ENCODE measurements around the gene SLIT3. TPM values are rescaled to one million over a fixed set of nuclear protein-coding genes. Genes with fewer than 3 reads are reported as not detected.

The SLIT3 gene
- total RNA-seq, 2 donors from 2014 or later: 6.6 to 6.7 TPM

DNA sequence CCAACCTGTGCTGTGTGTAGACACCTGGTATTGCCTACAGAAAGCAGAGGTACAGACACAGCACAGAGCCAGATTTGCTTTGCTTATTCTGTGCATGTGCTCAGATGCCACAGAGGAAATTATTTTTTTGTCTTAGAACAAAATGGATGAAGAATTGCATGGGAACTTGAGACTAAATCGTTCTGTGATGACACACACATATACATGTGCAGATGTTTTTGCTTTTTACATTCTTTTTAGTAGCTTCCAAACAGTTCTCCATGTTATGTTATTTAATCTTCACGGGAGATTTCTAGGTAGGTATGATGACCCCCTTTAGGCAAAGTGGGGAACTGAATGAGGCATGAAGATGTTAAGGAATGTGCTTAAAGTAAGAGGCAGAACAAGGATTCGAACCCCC is 500.2 kb downstream of the SLIT3 start:
- Histone ChIP-seq H3K27ac (no peak overlapping the region), H3K4me1 (no peaks in the 10 kb centered on the region), H3K4me3 (no peak overlapping the region), H3K9me3 (no peaks in the 10 kb centered on the region), H3K27me3 (no peaks in the 10 kb centered on the region), H3K36me3 (replicated peaks in 1 of 2; ENCODE audit: insufficient read depth in 1 of 2, low read depth in 2 of 2) (no peaks in the 10 kb centered on the region)
- DNase-seq (no peak), ATAC-seq (no peak)
- WGBS, 2 donors: 52 to 76% methylated on average over 3 of the region's 3 CpGs
- TF ChIP-seq POLR2A (IDR thresholded peaks at IDR 0.05): no peak
- TF ChIP-seq, protein P1, sequence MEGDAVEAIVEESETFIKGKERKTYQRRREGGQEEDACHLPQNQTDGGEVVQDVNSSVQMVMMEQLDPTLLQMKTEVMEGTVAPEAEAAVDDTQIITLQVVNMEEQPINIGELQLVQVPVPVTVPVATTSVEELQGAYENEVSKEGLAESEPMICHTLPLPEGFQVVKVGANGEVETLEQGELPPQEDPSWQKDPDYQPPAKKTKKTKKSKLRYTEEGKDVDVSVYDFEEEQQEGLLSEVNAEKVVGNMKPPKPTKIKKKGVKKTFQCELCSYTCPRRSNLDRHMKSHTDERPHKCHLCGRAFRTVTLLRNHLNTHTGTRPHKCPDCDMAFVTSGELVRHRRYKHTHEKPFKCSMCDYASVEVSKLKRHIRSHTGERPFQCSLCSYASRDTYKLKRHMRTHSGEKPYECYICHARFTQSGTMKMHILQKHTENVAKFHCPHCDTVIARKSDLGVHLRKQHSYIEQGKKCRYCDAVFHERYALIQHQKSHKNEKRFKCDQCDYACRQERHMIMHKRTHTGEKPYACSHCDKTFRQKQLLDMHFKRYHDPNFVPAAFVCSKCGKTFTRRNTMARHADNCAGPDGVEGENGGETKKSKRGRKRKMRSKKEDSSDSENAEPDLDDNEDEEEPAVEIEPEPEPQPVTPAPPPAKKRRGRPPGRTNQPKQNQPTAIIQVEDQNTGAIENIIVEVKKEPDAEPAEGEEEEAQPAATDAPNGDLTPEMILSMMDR (IDR thresholded peaks at IDR 0.05): no peak
- intact Hi-C loops (cut with DNase I): no loop called here

DNA sequence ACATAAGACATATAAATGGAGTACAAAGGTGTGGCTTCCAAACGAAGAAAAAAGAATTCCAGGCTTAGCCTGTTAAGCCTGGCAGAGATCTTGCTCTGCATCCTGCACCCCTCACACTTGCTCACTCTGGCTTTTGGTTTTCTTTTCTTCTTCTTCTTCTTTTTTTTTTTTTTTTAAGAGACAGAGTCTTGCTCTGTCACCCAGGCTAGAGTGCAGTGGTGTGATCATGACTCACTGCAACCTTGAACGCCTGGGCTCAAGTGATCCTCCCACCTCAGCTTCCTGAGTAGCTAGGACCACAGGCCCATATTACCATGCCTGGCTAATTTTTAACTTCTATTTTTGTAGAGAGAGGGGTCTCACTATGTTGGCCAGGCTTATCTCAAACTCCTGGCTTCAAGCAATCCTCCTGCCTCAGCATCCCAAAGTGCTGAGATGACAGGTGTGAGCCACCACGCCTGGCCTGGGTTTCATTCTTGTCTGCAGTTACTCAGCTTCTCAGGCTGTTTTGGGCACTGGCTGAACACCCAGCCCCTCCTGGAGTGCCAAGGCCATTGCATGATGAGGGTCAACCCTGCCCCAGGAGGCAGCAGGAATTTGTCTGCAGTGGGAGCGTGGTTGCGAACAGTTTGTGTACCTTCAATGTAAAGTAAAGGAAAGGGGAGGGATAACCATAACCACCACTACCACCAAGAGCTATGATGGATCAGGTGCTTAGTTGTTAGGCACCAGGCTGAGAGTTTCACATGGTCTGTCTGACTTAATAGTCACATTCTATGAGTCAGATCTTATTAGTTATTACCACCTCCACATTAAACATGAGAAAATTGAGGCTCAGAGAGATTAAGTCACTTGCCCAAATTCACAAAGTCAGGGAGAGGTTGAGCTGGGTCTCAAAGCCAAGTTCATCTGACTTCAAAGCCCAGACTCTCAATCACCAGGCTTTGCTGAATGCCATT is 502.6 kb downstream of the SLIT3 start:
- H3K4me1 ChIP-seq: no peaks in the 10 kb centered on the region
- no peak for TF ChIP-seq POLR2A (IDR thresholded peaks at IDR 0.05)
- TF ChIP-seq, protein P1 (IDR thresholded peaks at IDR 0.05): no peak
- H3K9me3 ChIP-seq: no peaks in the 10 kb centered on the region
- intact Hi-C loops (cut with DNase I): no loop called here
- no peaks in the 10 kb centered on the region for H3K36me3 ChIP-seq (replicated peaks in 1 of 2; ENCODE audit: insufficient read depth in 1 of 2, low read depth in 2 of 2)
- DNase-seq (no peak), ATAC-seq (no peak)
- no peaks in the 10 kb centered on the region for H3K27me3 ChIP-seq
- 70 to 74% methylated on average over 5 of the region's 5 CpGs for WGBS, 2 donors
- no peak overlapping the region for H3K27ac ChIP-seq
- H3K4me3 ChIP-seq: no peak overlapping the region

DNA sequence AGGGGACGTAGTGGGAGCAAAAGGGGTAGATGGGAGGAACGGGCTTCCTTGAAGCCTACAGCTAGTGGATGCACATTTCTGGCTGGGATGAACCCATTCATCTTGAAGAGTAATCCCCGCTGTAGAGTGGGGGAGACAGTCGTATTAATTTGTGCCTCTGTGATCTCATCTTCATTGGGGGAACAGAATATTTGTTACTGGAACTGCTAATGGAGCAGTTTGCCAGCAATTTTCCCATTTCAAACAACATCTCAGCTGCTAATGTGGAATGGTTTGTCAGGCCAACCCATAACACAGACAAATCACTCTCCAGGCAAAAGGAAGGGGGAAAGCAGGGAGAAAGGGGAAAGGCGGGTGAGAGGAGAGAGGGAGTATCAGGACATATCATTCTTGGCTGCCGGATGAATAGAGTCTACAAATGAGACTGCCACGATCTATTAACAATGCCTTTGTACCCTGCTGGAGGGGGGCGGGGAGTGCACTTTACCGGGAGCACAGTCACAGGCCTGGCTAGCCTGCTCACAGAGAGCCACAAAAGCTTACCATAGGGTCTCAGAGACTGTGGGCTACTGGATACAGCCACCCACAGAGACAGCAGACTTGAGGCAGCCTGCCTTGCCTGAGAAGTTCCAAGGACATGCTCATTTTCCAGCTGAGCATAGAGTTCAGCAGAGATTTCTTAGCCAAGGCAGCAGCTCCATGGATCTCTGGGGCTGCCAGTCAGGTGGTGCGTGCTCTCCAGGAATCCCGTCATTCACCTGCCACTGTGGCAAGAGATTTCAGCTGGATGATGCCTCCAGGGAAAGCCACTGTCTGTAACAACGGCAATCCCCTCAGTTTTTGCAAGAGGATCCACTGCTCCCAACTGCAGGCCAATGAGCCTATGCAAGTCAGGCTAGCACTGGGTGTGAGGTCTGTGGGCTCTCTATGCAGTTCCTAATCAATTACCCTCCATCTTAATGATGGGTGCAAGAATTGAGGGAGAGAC is 504.1 kb downstream of the SLIT3 start:
- no peak for DNase-seq
- intact Hi-C loops (cut with DNase I): no loop called here
- Histone ChIP-seq H3K36me3 (replicated peaks in 1 of 2; ENCODE audit: insufficient read depth in 1 of 2, low read depth in 2 of 2) (no peaks in the 10 kb centered on the region), H3K9me3 (no peaks in the 10 kb centered on the region), H3K27me3 (no peaks in the 10 kb centered on the region), H3K4me3 (no peak overlapping the region), H3K27ac (no peak overlapping the region), H3K4me1 (no peaks in the 10 kb centered on the region)
- 69 to 75% methylated on average over 12 of the region's 12 CpGs for WGBS, 2 donors
- TF ChIP-seq, protein P1 (IDR thresholded peaks at IDR 0.05): no peak
- no peak for TF ChIP-seq POLR2A (IDR thresholded peaks at IDR 0.05)
- no peak for ATAC-seq

DNA sequence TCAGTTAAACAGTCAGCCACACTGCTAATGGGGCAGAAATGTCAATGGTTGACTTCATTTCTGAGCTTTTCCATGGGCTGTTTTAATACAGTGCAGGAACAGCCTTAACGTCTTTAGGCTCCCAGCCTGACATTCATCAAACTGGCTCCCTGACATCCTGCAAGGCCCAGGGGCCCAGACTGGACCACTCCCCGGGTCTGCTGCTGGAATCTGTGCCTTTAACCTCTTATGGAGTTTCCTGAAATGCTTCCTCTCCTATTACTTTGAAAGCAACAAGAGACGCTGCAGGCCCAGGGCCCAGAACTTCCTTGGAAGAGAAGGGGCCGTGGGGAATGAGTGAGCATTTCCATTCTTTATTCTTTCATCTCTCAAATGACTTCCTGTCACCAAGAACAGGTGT is 504.9 kb downstream of the SLIT3 start:
- no peak for DNase-seq
- intact Hi-C loops (cut with DNase I): no loop called here
- no peak for TF ChIP-seq POLR2A (IDR thresholded peaks at IDR 0.05)
- Histone ChIP-seq H3K27ac (no peak overlapping the region), H3K27me3 (no peaks in the 10 kb centered on the region), H3K4me1 (no peaks in the 10 kb centered on the region), H3K9me3 (no peaks in the 10 kb centered on the region), H3K36me3 (replicated peaks in 1 of 2; ENCODE audit: insufficient read depth in 1 of 2, low read depth in 2 of 2) (no peaks in the 10 kb centered on the region), H3K4me3 (no peak overlapping the region)
- 56 to 57% methylated on average over 4 of the region's 4 CpGs for WGBS, 2 donors
- no peak for ATAC-seq
